ENCODE measurements around the gene CNTNAP2. TPM values are rescaled to one million over a fixed set of nuclear protein-coding genes. Genes with fewer than 3 reads are reported as not detected.
"Not testable (repeated sequence)": the region's sequence is repeated elsewhere in the genome, so short reads cannot be mapped to it uniquely, and the experiment has no call there.

The CNTNAP2 gene
- total RNA-seq, 4 donors from 2014 or later, result 0.91 to 16.0 TPM; not detected in 2

GRCh38 chr7:148456351-148456750, 2339.8 kb downstream of the CNTNAP2 start:
- no peaks in the 10 kb centered on the region for H3K27me3 ChIP-seq
- no peaks in the 10 kb centered on the region for H3K9me3 ChIP-seq
- TF ChIP-seq, protein P1, sequence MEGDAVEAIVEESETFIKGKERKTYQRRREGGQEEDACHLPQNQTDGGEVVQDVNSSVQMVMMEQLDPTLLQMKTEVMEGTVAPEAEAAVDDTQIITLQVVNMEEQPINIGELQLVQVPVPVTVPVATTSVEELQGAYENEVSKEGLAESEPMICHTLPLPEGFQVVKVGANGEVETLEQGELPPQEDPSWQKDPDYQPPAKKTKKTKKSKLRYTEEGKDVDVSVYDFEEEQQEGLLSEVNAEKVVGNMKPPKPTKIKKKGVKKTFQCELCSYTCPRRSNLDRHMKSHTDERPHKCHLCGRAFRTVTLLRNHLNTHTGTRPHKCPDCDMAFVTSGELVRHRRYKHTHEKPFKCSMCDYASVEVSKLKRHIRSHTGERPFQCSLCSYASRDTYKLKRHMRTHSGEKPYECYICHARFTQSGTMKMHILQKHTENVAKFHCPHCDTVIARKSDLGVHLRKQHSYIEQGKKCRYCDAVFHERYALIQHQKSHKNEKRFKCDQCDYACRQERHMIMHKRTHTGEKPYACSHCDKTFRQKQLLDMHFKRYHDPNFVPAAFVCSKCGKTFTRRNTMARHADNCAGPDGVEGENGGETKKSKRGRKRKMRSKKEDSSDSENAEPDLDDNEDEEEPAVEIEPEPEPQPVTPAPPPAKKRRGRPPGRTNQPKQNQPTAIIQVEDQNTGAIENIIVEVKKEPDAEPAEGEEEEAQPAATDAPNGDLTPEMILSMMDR (IDR thresholded peaks at IDR 0.05), result no peak
- TF ChIP-seq POLR2A (IDR thresholded peaks at IDR 0.05), result no peak
- no peak overlapping the region for H3K4me3 ChIP-seq
- no peak overlapping the region for H3K27ac ChIP-seq
- DNase-seq, result no peak
- intact Hi-C loops (cut with DNase I; ENCODE audit: low total_unique reads), result no loop called here
- H3K4me1 ChIP-seq, result no peaks in the 10 kb centered on the region
- H3K36me3 ChIP-seq, result no peaks in the 10 kb centered on the region

GRCh38 chr7:148457310-148457921, 2340.8 kb downstream of the CNTNAP2 start:
- no peak for DNase-seq
- Histone ChIP-seq H3K27ac (no peak overlapping the region), H3K9me3 (no peaks in the 10 kb centered on the region), H3K4me3 (no peak overlapping the region), H3K36me3 (no peaks in the 10 kb centered on the region), H3K4me1 (no peaks in the 10 kb centered on the region), H3K27me3 (no peaks in the 10 kb centered on the region)
- TF ChIP-seq, protein P1 (IDR thresholded peaks at IDR 0.05), result no peak
- TF ChIP-seq POLR2A (IDR thresholded peaks at IDR 0.05), result no peak
- intact Hi-C loops (cut with DNase I; ENCODE audit: low total_unique reads), result no loop called here

- Histone ChIP-seq H3K4me1 (no peaks in the 10 kb centered on the region), H3K36me3 (no peaks in the 10 kb centered on the region), H3K4me3 (no peak overlapping the region), H3K27me3 (no peaks in the 10 kb centered on the region), H3K9me3 (no peaks in the 10 kb centered on the region), H3K27ac (no peak overlapping the region)
- TF ChIP-seq, protein P1 (IDR thresholded peaks at IDR 0.05), result no peak
- TF ChIP-seq POLR2A (IDR thresholded peaks at IDR 0.05), result no peak
- no peak for DNase-seq
- intact Hi-C loops (cut with DNase I; ENCODE audit: low total_unique reads), result no loop called here
These were observed 2341.7 kb downstream of the CNTNAP2 start for GRCh38 chr7:148458263-148458662.

- Histone ChIP-seq H3K4me1 (no peaks in the 10 kb centered on the region), H3K27ac (no peak overlapping the region), H3K36me3 (no peaks in the 10 kb centered on the region), H3K4me3 (no peak overlapping the region), H3K27me3 (no peaks in the 10 kb centered on the region), H3K9me3 (no peaks in the 10 kb centered on the region)
- no peak for TF ChIP-seq POLR2A (IDR thresholded peaks at IDR 0.05)
- TF ChIP-seq, protein P1 (IDR thresholded peaks at IDR 0.05), result no peak
- intact Hi-C loops (cut with DNase I; ENCODE audit: low total_unique reads), result no loop called here
- no peak for DNase-seq
These were observed 2345.0 kb downstream of the CNTNAP2 start for GRCh38 chr7:148461392-148462179.

DNA sequence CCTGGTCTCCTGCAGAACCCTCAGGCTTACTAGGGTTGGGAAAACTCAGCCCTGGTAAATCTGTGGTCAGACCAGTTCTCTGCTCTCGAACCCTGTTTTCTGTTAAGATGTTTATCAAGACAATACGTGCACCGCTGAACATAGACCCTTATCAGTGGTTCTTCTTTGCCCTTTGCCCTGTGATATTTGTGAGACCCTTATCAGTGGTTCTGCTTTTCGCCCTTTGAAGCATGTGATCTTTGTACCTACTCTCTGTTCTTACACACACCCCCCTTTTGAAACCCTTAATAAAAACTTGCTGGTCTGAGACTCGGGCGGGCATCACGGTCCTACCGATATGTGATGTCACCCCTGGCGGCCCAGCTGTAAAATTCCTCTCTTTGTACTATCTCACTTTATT, 2346.2 kb downstream of the CNTNAP2 start:
- H3K4me3 ChIP-seq; H3K4me1 ChIP-seq; intact Hi-C loops (cut with DNase I; ENCODE audit: low total_unique reads); H3K27me3 ChIP-seq; DNase-seq; H3K36me3 ChIP-seq; H3K27ac ChIP-seq; H3K9me3 ChIP-seq: not testable (repeated sequence)

Data from uterus (tissue), 4 donors.